Fibroblast of skin of abdomen (primary cell): ENCODE results near the gene MUC5AC. TPM values are rescaled to one million over a fixed set of nuclear protein-coding genes. Genes with fewer than 3 reads are reported as not detected.
"Not testable (repeated sequence)": the region's sequence is repeated elsewhere in the genome, so short reads cannot be mapped to it uniquely, and the experiment has no call there.

Experiments
- DNase-seq: peaks from one replicate; pipeline ENCODE4 v3.0.0-alpha.2; 2013
- polyA plus RNA-seq, 2 experiments: library from polyadenylated mRNA; unstranded; fragments of 120-200 nt; gene quantifications; one replicate each; pipeline ENCODE4 v1.2.1, GENCODE V29; 2013; ENCODE audit not compliant: insufficient read length in 2 of 2

The MUC5AC gene
- polyA plus RNA-seq (2013, experiment 1 of 2; ENCODE audit: insufficient read length), result not detected
- polyA plus RNA-seq (2013, experiment 2 of 2; ENCODE audit: insufficient read length), result not detected

- no peak for DNase-seq
These were observed at the start of gene MUC5AC for GRCh38 chr11:1157645-1158591. TSS of gene MUC5AC (plus strand) at chr11:1157953. CDS start at chr11:1158000, 47 bp downstream.

DNA sequence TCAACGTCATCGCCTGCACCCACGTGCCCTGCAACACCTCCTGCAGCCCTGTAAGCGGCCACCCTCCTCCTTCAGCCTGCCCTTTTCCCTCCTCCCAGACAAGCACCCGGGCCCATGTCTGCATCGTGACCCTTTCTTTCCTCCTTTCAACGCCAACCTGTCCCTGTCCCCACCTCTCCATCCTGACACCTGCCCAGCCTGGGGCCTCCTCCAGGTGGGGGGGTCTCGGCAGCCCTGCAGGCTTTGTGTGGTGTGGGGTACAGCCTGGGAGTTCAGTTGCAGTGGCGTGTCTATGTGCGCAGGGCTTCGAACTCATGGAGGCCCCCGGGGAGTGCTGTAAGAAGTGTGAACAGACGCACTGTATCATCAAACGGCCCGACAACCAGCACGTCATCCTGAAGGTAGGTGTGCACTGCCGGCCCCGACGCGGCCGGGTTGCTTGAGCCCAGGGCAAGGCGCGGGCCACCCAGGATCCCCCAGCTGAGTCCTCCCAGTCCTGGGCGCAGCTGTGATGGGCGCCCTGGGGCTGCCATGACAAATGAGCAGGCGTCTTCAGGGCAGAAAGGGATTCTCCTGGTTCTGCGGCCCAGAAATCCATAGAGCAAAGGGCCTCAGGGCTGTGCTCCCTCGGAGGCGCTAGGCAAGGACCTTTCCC is 49.4 kb upstream of the MUC5AC start:
- DNase-seq, result no peak

- no peak for DNase-seq
These were observed 48.4 kb upstream of the MUC5AC start for GRCh38 chr11:1109101-1109917.

DNA sequence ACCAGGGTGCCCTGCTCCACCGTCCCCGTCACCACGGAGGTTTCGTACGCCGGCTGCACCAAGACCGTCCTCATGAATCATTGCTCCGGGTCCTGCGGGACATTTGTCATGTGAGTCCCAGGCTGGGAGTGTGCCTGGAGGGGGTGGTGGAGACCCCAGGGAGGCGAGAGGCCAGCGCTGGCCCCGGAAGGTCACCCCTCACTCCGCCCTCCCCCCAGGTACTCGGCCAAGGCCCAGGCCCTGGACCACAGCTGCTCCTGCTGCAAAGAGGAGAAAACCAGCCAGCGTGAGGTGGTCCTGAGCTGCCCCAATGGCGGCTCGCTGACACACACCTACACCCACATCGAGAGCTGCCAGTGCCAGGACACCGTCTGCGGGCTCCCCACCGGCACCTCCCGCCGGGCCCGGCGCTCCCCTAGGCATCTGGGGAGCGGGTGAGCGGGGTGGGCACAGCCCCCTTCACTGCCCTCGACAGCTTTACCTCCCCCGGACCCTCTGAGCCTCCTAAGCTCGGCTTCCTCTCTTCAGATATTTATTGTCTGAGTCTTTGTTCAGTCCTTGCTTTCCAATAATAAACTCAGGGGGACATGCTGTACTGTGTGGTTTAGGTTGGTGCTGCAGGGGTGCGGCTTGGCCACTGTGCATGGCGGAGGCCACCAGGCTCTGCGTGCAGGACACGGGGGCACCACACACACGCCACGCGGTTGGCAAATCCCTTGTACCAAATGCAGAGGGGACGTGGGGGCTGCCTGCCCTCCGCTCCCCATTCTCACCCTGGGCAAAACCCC is 47.6 kb upstream of the MUC5AC start:
- DNase-seq, result no peak

GRCh38 chr11:1111545-1112212 is 46.1 kb upstream of the MUC5AC start:
- no peak for DNase-seq

DNA sequence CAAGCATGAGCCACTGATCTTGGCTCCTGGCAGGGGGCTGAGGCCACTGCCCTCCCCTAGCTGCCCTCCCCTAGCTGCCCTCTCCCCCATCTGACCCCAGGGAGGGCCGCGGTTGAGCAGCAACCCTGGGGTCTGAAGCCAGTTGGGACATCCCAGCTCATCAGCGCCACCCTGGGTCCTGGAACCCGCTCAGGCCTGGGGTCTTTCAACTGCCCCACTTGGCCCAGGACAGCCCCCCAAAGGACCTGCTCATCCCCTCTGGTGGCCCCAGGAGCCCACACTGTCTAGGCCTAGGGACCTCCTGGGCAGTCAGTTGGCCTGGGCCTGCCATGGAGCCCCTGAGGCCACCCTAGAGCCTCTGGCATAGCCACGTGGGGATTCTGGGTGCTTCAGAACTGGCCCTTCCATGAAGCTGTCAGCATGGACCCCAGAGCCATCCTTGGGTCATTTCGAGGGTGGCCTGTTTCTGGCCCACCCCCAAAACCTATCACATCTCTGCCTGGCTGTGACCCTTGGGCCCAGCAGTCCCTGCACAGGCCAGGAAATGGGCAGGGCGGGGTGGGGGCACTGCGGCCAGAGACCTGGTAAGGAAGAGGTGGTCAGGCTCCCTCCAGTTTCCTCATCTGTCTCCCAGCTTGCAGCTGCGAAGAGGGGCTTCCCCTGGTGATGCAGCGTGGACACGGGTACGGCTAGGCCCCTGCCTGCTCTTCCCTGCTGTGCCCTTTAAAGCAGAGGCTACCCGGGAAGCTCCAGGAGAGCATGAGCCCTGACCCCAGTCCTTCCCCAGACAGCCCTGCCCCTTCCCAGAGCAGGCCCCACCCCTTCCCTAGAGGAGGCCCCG is 45.2 kb upstream of the MUC5AC start:
- no peak for DNase-seq

- DNase-seq, result no peak
These were observed 44.1 kb upstream of the MUC5AC start for GRCh38 chr11:1113405-1114201.

GRCh38 chr11:1115292-1115691 is 42.5 kb upstream of the MUC5AC start:
- DNase-seq, result not testable (repeated sequence)

DNA sequence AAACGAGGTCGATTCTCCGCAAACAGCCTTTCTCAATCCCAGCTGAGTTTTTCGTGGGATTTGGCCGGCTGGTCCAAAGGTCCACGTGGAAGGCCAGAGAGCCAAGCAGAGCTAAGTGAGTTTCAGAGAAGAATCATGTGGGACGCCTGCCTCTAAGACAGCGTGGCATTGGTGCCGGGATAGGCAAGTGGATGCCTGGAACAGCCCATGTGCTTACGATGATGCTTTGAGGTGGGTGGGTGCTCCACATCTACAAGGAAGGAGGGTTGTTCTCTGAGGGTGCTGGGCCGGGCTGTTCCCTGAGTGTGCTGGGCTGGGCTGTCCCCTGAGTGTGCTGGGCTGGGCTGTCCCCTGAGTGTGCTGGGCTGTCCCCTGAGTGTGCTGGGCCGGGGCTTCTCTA is 41.6 kb upstream of the MUC5AC start:
- DNase-seq, result no peak

GRCh38 chr11:1116666-1117390 is 40.9 kb upstream of the MUC5AC start:
- no peak for DNase-seq

DNA sequence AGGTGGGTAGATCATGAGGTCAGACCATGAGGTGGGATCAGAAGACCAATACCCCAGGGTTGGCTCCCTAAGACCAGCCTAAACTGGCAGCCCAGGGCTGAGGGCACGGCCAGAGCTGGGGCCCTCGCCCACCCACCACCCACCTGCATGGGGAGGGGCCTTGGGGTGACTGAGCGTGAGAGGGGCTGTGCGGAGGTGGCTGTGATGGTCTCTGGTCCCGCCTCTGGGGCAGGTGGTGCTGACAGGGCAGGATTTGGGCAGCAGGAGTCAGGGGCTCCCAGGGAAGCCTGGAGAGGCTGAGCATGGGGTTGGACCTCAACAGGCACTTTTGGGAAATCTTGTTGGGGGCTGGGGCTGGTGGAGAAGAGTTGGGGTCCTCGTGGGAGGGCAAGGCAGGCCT is 39.8 kb upstream of the MUC5AC start:
- DNase-seq, result no peak

GRCh38 chr11:1118755-1119603 is 38.8 kb upstream of the MUC5AC start:
- DNase-seq, result no peak

DNA sequence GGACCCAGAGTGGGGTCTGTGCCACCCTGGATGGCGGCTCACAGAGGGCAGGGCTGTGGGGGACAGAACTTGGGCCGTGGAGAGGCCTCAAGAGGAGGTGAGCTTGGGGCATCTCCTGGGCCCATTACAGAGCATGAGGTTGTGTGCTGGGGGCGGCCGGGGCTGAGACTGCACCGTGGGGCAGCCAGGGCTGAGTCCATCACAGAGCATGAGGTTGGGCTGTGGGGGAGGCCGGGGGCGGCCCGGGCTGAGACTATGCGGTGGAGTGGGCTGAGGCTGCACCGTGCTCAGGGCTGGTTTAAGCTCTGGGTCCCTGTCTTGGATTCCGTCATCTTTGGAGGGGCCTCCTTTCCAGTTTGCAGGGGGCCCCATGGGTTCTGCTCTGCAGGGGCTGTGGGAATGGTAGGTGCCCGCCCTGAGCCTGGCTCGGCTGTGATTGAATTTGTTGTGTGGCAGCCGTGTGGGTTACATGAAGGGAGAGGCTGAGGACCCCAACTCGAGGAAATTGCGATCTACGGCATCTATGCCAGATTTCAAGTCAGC is 38.1 kb upstream of the MUC5AC start:
- DNase-seq, result no peak

GRCh38 chr11:1120532-1121330 is 37.0 kb upstream of the MUC5AC start:
- no peak for DNase-seq

DNA sequence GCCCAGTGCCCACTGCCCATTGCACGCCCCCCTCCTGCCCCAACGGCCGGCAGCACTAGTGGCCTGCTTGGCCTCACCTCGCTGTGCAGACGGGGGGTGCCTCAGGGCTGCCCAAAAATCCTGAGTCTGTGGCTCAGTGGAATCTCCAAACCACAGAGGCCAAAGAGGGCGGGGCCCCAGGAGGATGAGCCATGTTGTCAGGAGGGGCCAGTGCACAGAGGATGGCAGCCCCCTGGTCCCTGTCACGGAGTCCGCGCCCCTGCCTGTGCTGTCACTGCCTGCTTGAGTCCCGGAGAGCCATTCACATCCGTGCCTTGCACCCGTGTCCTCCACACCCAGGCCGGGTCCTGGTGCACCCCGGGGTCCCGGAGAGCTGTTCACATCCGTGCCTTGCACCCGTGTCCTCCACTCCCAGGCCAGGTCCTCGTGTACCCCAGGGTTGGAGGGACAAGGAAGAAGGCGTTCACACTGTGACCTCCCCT is 36.4 kb upstream of the MUC5AC start:
- DNase-seq, result no peak
